OCI-LY1 (cell line): Measurements from ENCODE around the gene THEM4.
"Not testable (repeated sequence)": the region's sequence is repeated elsewhere in the genome, so short reads cannot be mapped to it uniquely, and the experiment has no call there.

ENCODE experiments used
- H2AFZ ChIP-seq: fragments of 200-600 bp; sonication (generic), shearing (Covaris generic); 2 replicates; pipeline ENCODE4 v1.6.0; 2014; ENCODE audit warnings: antibody characterized with exemption, mild to moderate bottlenecking, low read length
- H3F3A ChIP-seq: fragments of 200-600 bp; sonication (generic), shearing (Covaris generic); 2 replicates; pipeline ENCODE4 v1.6.0; 2014; ENCODE audit warnings: mild to moderate bottlenecking, antibody characterized with exemption, low read length, moderate library complexity; ENCODE audit not compliant: insufficient read depth
- H3K27ac ChIP-seq: fragments of 200-600 bp; sonication (generic); 2 replicates; pipeline ENCODE4 v1.5.1; 2014; ENCODE audit warnings: low read length, mixed run types, mild to moderate bottlenecking, low read depth; ENCODE audit not compliant: poor library complexity, severe bottlenecking
- H3K27me3 ChIP-seq: fragments of 200-600 bp; sonication (generic); 2 replicates; pipeline ENCODE4 v1.6.0; 2014; ENCODE audit warnings: antibody characterized with exemption, mild to moderate bottlenecking, low read length, moderate library complexity; ENCODE audit not compliant: insufficient read depth
- H3K36me3 ChIP-seq: fragments of 200-600 bp; sonication (generic); 2 replicates; pipeline ENCODE4 v1.6.1; 2014; ENCODE audit warnings: mild to moderate bottlenecking, antibody characterized with exemption, low read length, moderate library complexity, mixed read lengths; ENCODE audit not compliant: insufficient read depth
- H3K4me1 ChIP-seq: fragments of 200-600 bp; sonication (generic); 2 replicates; pipeline ENCODE4 v1.5.1; 2014; ENCODE audit warnings: mild to moderate bottlenecking, low read length, moderate library complexity; ENCODE audit not compliant: insufficient read depth, severe bottlenecking
- H3K4me2 ChIP-seq: fragments of 200-600 bp; sonication (generic), shearing (Covaris generic); 2 replicates; pipeline ENCODE4 v1.6.1; 2014; ENCODE audit warnings: low read length
- H3K4me3 ChIP-seq: fragments of 200-600 bp; sonication (generic); 2 replicates; pipeline ENCODE4 v1.5.1; 2014; ENCODE audit warnings: low read length, low read depth, mild to moderate bottlenecking, mixed read lengths; ENCODE audit not compliant: poor library complexity, severe bottlenecking
- H3K79me2 ChIP-seq: fragments of 200-600 bp; shearing (Covaris generic); 2 replicates; pipeline ENCODE4 v1.6.1; 2016; ENCODE audit warnings: mixed run types, low read length, mixed read lengths; ENCODE audit not compliant: insufficient read depth
- H3K9ac ChIP-seq: fragments of 200-600 bp; sonication (generic), shearing (Covaris generic); 2 replicates; pipeline ENCODE4 v1.6.1; 2014; ENCODE audit warnings: mild to moderate bottlenecking, low read length, mixed read lengths
- H3K9me2 ChIP-seq: fragments of 200-600 bp; sonication (generic), shearing (Covaris generic); 2 replicates; pipeline ENCODE4 v1.6.1; 2014; ENCODE audit warnings: low read depth, mild to moderate bottlenecking, low read length, mixed read lengths
- H3K9me3 ChIP-seq: fragments of 200-600 bp; shearing (Covaris generic); 2 replicates; pipeline ENCODE4 v1.6.1; 2014; ENCODE audit warnings: low read length, mixed read lengths
- H4K20me1 ChIP-seq: fragments of 200-600 bp; sonication (generic), shearing (Covaris generic); 2 replicates; pipeline ENCODE4 v1.6.0; 2016; ENCODE audit warnings: mild to moderate bottlenecking, low read length; ENCODE audit not compliant: insufficient read depth
- EZH2 ChIP-seq: fragments of 200-600 bp; sonication (generic), shearing (Covaris generic); IDR thresholded peaks from 2 replicates; pipeline ENCODE4 v1.8.0; 2017; ENCODE audit warnings: borderline replicate concordance, mixed run types, mild to moderate bottlenecking, antibody characterized with exemption, low read length, moderate library complexity, mixed read lengths
- TF ChIP-seq, protein P1 (sequence below): fragments of 200-600 bp; sonication (generic), shearing (Covaris generic); IDR thresholded peaks from 2 replicates; pipeline ENCODE4 v1.5.1; 2017; ENCODE audit warnings: mild to moderate bottlenecking, antibody characterized with exemption, low read length, moderate library complexity, mixed read lengths

Gene THEM4

DNA sequence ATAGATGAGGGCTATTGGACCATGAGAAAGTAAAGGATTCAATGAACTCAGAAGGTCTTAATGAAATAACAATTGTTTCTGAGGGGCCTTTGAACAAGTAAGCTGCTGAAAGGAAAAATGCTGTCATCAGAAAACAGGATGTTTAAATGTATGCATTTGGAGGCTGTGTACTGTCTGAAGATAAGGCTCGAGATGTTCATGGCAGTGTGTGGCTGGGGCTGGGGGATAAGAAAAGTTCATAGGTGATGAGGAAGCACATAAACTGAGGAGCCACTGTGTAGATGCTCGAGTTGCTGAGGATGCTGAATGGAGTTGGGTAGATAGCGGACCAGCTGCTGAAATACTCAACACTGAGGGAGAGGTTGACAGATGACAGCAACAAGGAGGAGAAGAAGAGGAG is 17.8 kb downstream of the THEM4 start:
- Histone ChIP-seq H3K27ac (no peak overlapping the region), H2AFZ (no peak overlapping the region), H3K9ac (no peak overlapping the region), H4K20me1 (no peaks in the 10 kb centered on the region), H3K9me2 (no peaks in the 10 kb centered on the region), H3K27me3 (no peaks in the 10 kb centered on the region), H3K79me2 (no peaks in the 10 kb centered on the region), H3K4me2 (no peak overlapping the region), H3K4me1 (no peaks in the 10 kb centered on the region), H3K4me3 (no peak overlapping the region), H3K9me3 (no peaks in the 10 kb centered on the region), H3F3A (no peaks in the 10 kb centered on the region), H3K36me3 (peaks cover 47% of the 10 kb centered on the region)
- TF ChIP-seq, protein P1, sequence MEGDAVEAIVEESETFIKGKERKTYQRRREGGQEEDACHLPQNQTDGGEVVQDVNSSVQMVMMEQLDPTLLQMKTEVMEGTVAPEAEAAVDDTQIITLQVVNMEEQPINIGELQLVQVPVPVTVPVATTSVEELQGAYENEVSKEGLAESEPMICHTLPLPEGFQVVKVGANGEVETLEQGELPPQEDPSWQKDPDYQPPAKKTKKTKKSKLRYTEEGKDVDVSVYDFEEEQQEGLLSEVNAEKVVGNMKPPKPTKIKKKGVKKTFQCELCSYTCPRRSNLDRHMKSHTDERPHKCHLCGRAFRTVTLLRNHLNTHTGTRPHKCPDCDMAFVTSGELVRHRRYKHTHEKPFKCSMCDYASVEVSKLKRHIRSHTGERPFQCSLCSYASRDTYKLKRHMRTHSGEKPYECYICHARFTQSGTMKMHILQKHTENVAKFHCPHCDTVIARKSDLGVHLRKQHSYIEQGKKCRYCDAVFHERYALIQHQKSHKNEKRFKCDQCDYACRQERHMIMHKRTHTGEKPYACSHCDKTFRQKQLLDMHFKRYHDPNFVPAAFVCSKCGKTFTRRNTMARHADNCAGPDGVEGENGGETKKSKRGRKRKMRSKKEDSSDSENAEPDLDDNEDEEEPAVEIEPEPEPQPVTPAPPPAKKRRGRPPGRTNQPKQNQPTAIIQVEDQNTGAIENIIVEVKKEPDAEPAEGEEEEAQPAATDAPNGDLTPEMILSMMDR, result no peak
- TF ChIP-seq EZH2, result no peak

DNA sequence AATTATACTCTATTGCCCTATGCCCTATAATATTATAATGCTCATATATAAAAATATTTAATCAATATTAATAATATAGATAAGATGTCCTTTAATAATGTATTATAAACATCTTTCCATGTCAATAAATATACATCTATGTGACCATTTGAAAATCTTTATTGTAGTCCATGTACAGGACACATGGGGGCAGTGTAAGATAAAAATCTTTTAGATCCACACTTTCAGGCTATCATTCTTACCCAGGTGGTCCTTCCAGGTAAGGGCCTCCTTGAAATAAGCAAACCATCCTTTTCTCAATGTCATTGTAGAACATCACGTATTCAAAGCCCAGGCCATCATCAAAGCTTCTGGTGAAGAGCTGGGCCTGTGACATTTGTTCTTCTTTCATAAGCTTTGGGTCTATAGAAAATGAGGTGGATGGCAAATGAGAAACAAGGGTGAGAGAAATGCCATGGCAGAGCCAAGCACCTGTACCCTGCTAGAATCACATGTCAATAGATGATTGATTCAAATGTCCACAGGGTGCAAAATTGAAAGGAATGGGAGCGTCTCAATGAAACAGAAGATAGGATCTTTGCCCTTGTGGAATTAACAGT is 20.2 kb downstream of the THEM4 start:
- no peak overlapping the region for H3K4me3 ChIP-seq

DNA sequence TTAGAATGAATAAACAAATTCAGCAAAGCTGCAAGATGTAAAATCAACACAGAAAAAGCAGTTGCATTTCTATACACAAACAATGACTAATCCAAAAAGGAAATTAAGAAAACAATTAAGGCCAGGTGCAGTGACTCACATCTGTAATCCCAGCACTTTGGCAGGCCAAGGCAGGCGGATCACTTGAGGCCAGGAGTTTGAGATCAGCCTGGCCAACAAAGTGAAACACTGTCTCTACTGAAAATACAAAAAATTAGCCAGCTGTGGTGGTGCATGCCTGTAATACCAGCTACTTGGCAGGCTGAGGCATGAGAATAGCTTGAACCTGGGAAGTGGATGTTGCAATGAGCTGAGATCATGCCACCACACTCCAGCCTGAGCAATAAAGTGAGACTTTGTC is 22.3 kb downstream of the THEM4 start:
- H3K27ac ChIP-seq, result no peak overlapping the region
- peaks cover 31% of the 10 kb centered on the region for H3K36me3 ChIP-seq

More for the DNA sequence above, 20.2 kb downstream of the THEM4 start:
- Histone ChIP-seq H3K9me3 (no peaks in the 10 kb centered on the region), H3K79me2 (no peaks in the 10 kb centered on the region), H3K27ac (no peak overlapping the region), H3K36me3 (peaks cover 48% of the 10 kb centered on the region), H2AFZ (no peak overlapping the region), H3K4me2 (no peak overlapping the region), H3K4me1 (no peaks in the 10 kb centered on the region), H3K27me3 (no peaks in the 10 kb centered on the region), H3K9me2 (no peaks in the 10 kb centered on the region), H4K20me1 (no peaks in the 10 kb centered on the region), H3K9ac (no peak overlapping the region), H3F3A (no peaks in the 10 kb centered on the region)
- TF ChIP-seq, protein P1, result peak; percentile 57
- no peak for TF ChIP-seq EZH2

DNA sequence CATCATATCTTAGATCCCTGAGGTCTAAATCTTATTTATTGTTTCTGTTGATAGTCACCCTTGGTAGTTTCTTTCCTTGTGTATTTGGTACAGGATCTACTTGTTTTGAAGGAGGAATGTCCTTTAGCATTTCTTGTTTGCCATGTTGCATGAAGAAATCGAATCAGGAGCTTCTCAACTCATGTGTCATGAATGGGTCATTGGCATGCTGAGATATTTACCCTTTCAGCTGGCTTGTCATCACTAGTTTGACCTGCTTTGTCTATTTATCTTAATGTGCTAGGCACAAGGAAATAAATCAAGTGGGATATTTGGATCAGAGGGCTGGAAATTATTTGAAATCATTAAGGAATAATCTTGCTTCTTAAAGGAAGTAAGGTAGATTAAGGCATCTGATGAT is 23.8 kb downstream of the THEM4 start:
- Histone ChIP-seq H3F3A (no peaks in the 10 kb centered on the region), H2AFZ (no peak overlapping the region), H3K36me3 (peaks cover 28% of the 10 kb centered on the region), H3K4me2 (no peak overlapping the region), H3K9me2 (no peaks in the 10 kb centered on the region), H3K27me3 (no peaks in the 10 kb centered on the region), H3K79me2 (no peaks in the 10 kb centered on the region), H4K20me1 (no peaks in the 10 kb centered on the region), H3K9me3 (no peaks in the 10 kb centered on the region), H3K27ac (no peak overlapping the region), H3K4me1 (no peaks in the 10 kb centered on the region), H3K9ac (no peak overlapping the region), H3K4me3 (no peak overlapping the region)
- no peak for TF ChIP-seq EZH2
- TF ChIP-seq, protein P1, result no peak

More for the DNA sequence above, 22.3 kb downstream of the THEM4 start:
- Histone ChIP-seq H3K4me1 (no peaks in the 10 kb centered on the region), H3K4me2 (no peak overlapping the region), H3K79me2 (no peaks in the 10 kb centered on the region), H4K20me1 (no peaks in the 10 kb centered on the region), H3F3A (no peaks in the 10 kb centered on the region), H3K9ac (no peak overlapping the region), H3K9me3 (no peaks in the 10 kb centered on the region), H2AFZ (no peak overlapping the region), H3K4me3 (no peak overlapping the region), H3K27me3 (no peaks in the 10 kb centered on the region), H3K9me2 (no peaks in the 10 kb centered on the region)
- no peak for TF ChIP-seq EZH2

DNA sequence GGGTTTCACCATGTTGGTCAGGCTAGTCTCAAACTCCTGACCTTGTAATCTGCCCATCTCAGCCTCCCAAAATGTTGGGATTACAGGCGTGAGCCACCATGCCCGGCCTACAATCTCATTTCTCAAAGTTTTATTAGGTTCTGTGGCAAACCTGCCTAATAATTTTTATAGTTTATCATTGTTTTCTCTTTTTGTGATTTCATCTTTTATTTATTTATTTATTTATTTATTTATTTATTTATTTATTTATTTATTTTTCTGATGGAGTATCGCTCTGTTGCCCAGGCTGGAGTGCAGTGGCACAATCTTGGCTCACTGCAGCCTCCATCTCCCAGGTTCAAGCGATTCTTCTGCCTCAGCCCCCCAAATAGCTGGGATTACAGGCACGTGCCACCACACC is 24.4 kb downstream of the THEM4 start:
- H3K9me3 ChIP-seq, H3K9me2 ChIP-seq, H3K9ac ChIP-seq, H2AFZ ChIP-seq, H3F3A ChIP-seq, H3K79me2 ChIP-seq, H3K4me1 ChIP-seq, H3K27ac ChIP-seq, H3K4me2 ChIP-seq, H4K20me1 ChIP-seq, H3K4me3 ChIP-seq, H3K27me3 ChIP-seq: not testable (repeated sequence)
- peaks cover 26% of the 10 kb centered on the region for H3K36me3 ChIP-seq
